Kidney (tissue), 14 donors: Measurements from ENCODE around the gene DLX5. TPM values are rescaled to one million over a fixed set of nuclear protein-coding genes. Genes with fewer than 3 reads are reported as not detected.

Source experiments
- DNase-seq, 5 donors: peaks; one replicate each; pipeline ENCODE4 v3.0.0-alpha.2; 2013 to 2020
- FAIRE-seq: peaks from 2 replicates; lab custom pipeline; 2012; peaks lifted over from hg19 to GRCh38; lab: Jason Lieb, UNC
- H3K27ac ChIP-seq, 2 donors: one replicate each; pipeline ENCODE4 v1.7.0; 2013; ENCODE audit warnings: low read depth in 2 of 2, low read length in 2 of 2, inconsistent platforms in 1 of 2
- H3K27me3 ChIP-seq: one replicate; pipeline ENCODE4 v1.7.1; 2013; ENCODE audit warnings: low read length, inconsistent platforms; ENCODE audit not compliant: control insufficient read depth, insufficient read depth
- H3K36me3 ChIP-seq, 3 donors: one replicate each; pipeline versions ENCODE4 v1.7.0 to v1.7.1; 2013; ENCODE audit warnings: low read length in 3 of 3, control low read depth in 1 of 3, inconsistent platforms in 1 of 3; ENCODE audit not compliant: insufficient read depth in 3 of 3, control insufficient read depth in 2 of 3
- H3K4me1 ChIP-seq, 3 donors: one replicate each; pipeline versions ENCODE4 v1.7.0 to v1.7.1; 2013; ENCODE audit warnings: low read length in 3 of 3, inconsistent platforms in 1 of 3, low read depth in 1 of 3; ENCODE audit not compliant: control insufficient read depth in 2 of 3, insufficient read depth in 2 of 3
- H3K4me3 ChIP-seq, 3 donors: one replicate each; pipeline versions ENCODE4 v1.7.0 to v1.8.1; 2013; ENCODE audit warnings: low read length in 3 of 3, control low read depth in 1 of 3, inconsistent platforms in 1 of 3
- H3K9ac ChIP-seq, 3 donors: one replicate each; pipeline versions ENCODE4 v1.7.0 to v1.7.1; 2013; ENCODE audit warnings: low read length in 3 of 3, control low read depth in 1 of 3, inconsistent platforms in 1 of 3
- H3K9me3 ChIP-seq, 3 donors: one replicate each; pipeline versions ENCODE4 v1.7.0 to v1.7.1; 2013; ENCODE audit warnings: low read length in 3 of 3, control low read depth in 1 of 3, inconsistent platforms in 1 of 3; ENCODE audit not compliant: control insufficient read depth in 2 of 3, insufficient read depth in 1 of 3
- CTCF ChIP-seq: IDR thresholded peaks from 3 replicates; pipeline ENCODE4 v1.5.1; 2012; ENCODE audit warnings: mild to moderate bottlenecking, moderate library complexity, borderline replicate concordance; ENCODE audit not compliant: insufficient read depth; ENCODE audit errors: extremely low read depth
- intact Hi-C: fragments of 100-400 bp; cut with DNase I; formaldehyde crosslinking; loops from one replicate; pipeline ENCODE4 v1.11.1; 2022
- polyA plus RNA-seq: library from polyadenylated mRNA; stranded (reverse); fragments of 350-450 nt; fragmentation: Illumina TruSeq; extraction: RNeasy Lipid Tissue Mini Kit (QIAGEN cat#74804); gene quantifications from one replicate; pipeline ENCODE4 v1.2.3, GENCODE V29; 2014; ENCODE audit warnings: low read depth, low replicate concordance; ENCODE audit not compliant: insufficient read depth
- total RNA-seq: library from RNA; stranded (reverse); fragmentation: NEBNext Ultra II Directional; extraction: Animal tissue kit (Norgen Biotek cat#: 25700); gene quantifications from one replicate; pipeline ENCODE4 v1.2.1, GENCODE V29; 2021
- donor health status: control.
- donor health status: control.
- donor health status: control.
- donor health status: control.
- donor health status: control.
- donor health status: DM: yes; HTN: yes; CAD: no.
- donor health status: Normal renal cell carcinoma (clear cell type).

The DLX5 gene
- total and polyA plus RNA-seq, 2 donors from 2014 or later = 0.82 TPM; not detected in 1

- H3K4me3 ChIP-seq = no peak overlapping the region
- peaks cover 0 to 3% (median 2%) of the 10 kb centered on the region in 3 donors for H3K4me1 ChIP-seq
- no peak for FAIRE-seq
- no peak overlapping the region for H3K27ac ChIP-seq
- H3K9me3 ChIP-seq = no peaks in the 10 kb centered on the region
- peaks cover 85% of the 10 kb centered on the region for H3K27me3 ChIP-seq
- H3K36me3 ChIP-seq = no peaks in the 10 kb centered on the region
- no peak for TF ChIP-seq CTCF
- intact Hi-C loops = no loop called here
- no peak overlapping the region for H3K9ac ChIP-seq
- no peak for DNase-seq
These were observed 5.7 kb downstream of the DLX5 start for GRCh38 chr7:97018791-97019531.

- H3K4me3 ChIP-seq = no peak overlapping the region
- no peak overlapping the region for H3K27ac ChIP-seq
- no peak overlapping the region for H3K9ac ChIP-seq
- no peaks in the 10 kb centered on the region for H3K36me3 ChIP-seq
- H3K9me3 ChIP-seq = no peaks in the 10 kb centered on the region
- peaks cover 86% of the 10 kb centered on the region for H3K27me3 ChIP-seq
- peaks cover 0 to 3% (median 0%) of the 10 kb centered on the region in 3 donors for H3K4me1 ChIP-seq
- DNase-seq = peak in 1 of 5 donors; percentile 30
- TF ChIP-seq CTCF = no peak
- no peak for FAIRE-seq
- intact Hi-C loops = no loop called here
These were observed 6.5 kb downstream of the DLX5 start for GRCh38 chr7:97018126-97018601.

GRCh38 chr7:97017192-97018125, 7.2 kb downstream of the DLX5 start:
- Histone ChIP-seq H3K4me3 (no peak overlapping the region), H3K27ac (no peak overlapping the region), H3K27me3 (peaks cover 86% of the 10 kb centered on the region), H3K4me1 (peaks cover 0 to 3% (median 0%) of the 10 kb centered on the region in 3 donors), H3K9ac (no peak overlapping the region), H3K36me3 (no peaks in the 10 kb centered on the region), H3K9me3 (no peaks in the 10 kb centered on the region)
- DNase-seq (peak in 1 of 5 donors; percentile 11), FAIRE-seq (no peak)
- no peak for TF ChIP-seq CTCF
- intact Hi-C loops = no loop called here
